CD14-positive monocyte (primary cell): ENCODE data around the gene IRF6. TPM values are rescaled to one million over a fixed set of nuclear protein-coding genes. Genes with fewer than 3 reads are reported as not detected.

Experiments used
- DNase-seq, 3 donors: peaks; one replicate each; pipeline ENCODE4 v3.0.0-alpha.2; 2011 to 2022
- H2AFZ ChIP-seq: 2 replicates; pipeline ENCODE4 v1.6.0; 2012; ENCODE audit warnings: mild to moderate bottlenecking, low read depth, low read length, inconsistent platforms; ENCODE audit not compliant: insufficient read depth, poor library complexity, severe bottlenecking
- H3K27ac ChIP-seq, 2 donors: 1 replicate in 1 of 2; 2 replicates in 1 of 2; pipeline ENCODE4 v1.5.1; 2012 to 2013; ENCODE audit warnings: low read length in 2 of 2, control low read depth in 1 of 2, inconsistent platforms in 1 of 2, low read depth in 1 of 2, mild to moderate bottlenecking in 1 of 2
- H3K27me3 ChIP-seq, 2 donors: one replicate each; pipeline versions ENCODE4 v1.6.0 to v1.6.1; 2011 to 2013; ENCODE audit warnings: low read length in 2 of 2; ENCODE audit not compliant: control insufficient read depth in 2 of 2, insufficient read depth in 2 of 2
- H3K36me3 ChIP-seq, 2 donors: replicated peaks in 1 of 2; 1 replicate in 1 of 2; 2 replicates in 1 of 2; pipeline versions ENCODE4 v1.5.1 to v1.6.1; 2012 to 2013; ENCODE audit warnings: low read length in 2 of 2, control low read depth in 1 of 2, inconsistent platforms in 1 of 2, mild to moderate bottlenecking in 1 of 2; ENCODE audit not compliant: insufficient read depth in 2 of 2, control insufficient read depth in 1 of 2
- H3K4me1 ChIP-seq, 2 donors: 1 replicate in 1 of 2; 2 replicates in 1 of 2; pipeline versions ENCODE4 v1.5.1 to v1.6.1; 2012 to 2013; ENCODE audit warnings: low read length in 2 of 2, control low read depth in 1 of 2, inconsistent platforms in 1 of 2, mild to moderate bottlenecking in 1 of 2, moderate library complexity in 1 of 2; ENCODE audit not compliant: insufficient read depth in 2 of 2, control insufficient read depth in 1 of 2
- H3K4me2 ChIP-seq: replicated peaks from 2 replicates; pipeline ENCODE3; 2012; ENCODE audit warnings: low read length, moderate library complexity, mild to moderate bottlenecking; ENCODE audit not compliant: poor library complexity, severe bottlenecking; ENCODE audit errors: extremely low read depth
- H3K4me3 ChIP-seq, 3 experiments: fragments of 200-600 bp in 1 of 3; sonication (generic) in 1 of 3; replicated peaks in 1 of 3; 1 replicate in 2 of 3; 2 replicates in 1 of 3; pipeline ENCODE4 v1.5.1; 2011 to 2013; ENCODE audit warnings: low read length in 3 of 3, mild to moderate bottlenecking in 3 of 3, control low read depth in 2 of 3, low read depth in 2 of 3, inconsistent platforms in 1 of 3, moderate library complexity in 1 of 3
- H3K79me2 ChIP-seq: 2 replicates; pipeline ENCODE4 v1.6.0; 2012; ENCODE audit warnings: mild to moderate bottlenecking, control low read depth, inconsistent platforms, low read length, moderate library complexity; ENCODE audit not compliant: insufficient read depth
- H3K9ac ChIP-seq: 2 replicates; pipeline ENCODE4 v1.6.0; 2017; ENCODE audit warnings: low read length, mild to moderate bottlenecking; ENCODE audit not compliant: insufficient read depth, poor library complexity, severe bottlenecking
- H3K9me3 ChIP-seq, 2 donors: replicated peaks in 1 of 2; 1 replicate in 1 of 2; 2 replicates in 1 of 2; pipeline versions ENCODE4 v1.5.1 to v1.6.1; 2012 to 2013; ENCODE audit warnings: low read length in 2 of 2, control low read depth in 1 of 2; ENCODE audit not compliant: control insufficient read depth in 1 of 2, insufficient read depth in 1 of 2
- H4K20me1 ChIP-seq: 2 replicates; pipeline ENCODE4 v1.6.0; 2012; ENCODE audit warnings: mild to moderate bottlenecking, low read length, control low read depth, moderate library complexity; ENCODE audit not compliant: insufficient read depth
- H3K27ac Mint-ChIP-seq, 7 donors: one replicate each; pipeline ENCODE4 v1.8.0; 2020; ENCODE audit warnings: mild to moderate bottlenecking in 7 of 7, mixed read lengths in 7 of 7, moderate library complexity in 6 of 7, inconsistent platforms in 2 of 7
- H3K27me3 Mint-ChIP-seq, 3 donors: one replicate each; pipeline ENCODE4 v1.8.0; 2021 to 2022; ENCODE audit warnings: low read depth in 3 of 3, mild to moderate bottlenecking in 3 of 3, mixed read lengths in 3 of 3, moderate library complexity in 3 of 3, inconsistent platforms in 1 of 3
- H3K36me3 Mint-ChIP-seq, 2 donors: one replicate each; pipeline ENCODE4 v1.8.0; 2020; ENCODE audit warnings: mixed read lengths in 2 of 2, inconsistent platforms in 1 of 2, mild to moderate bottlenecking in 1 of 2
- H3K4me1 Mint-ChIP-seq: one replicate; pipeline ENCODE4 v1.8.0; 2020; ENCODE audit warnings: mild to moderate bottlenecking, mixed read lengths
- H3K4me3 Mint-ChIP-seq, 2 donors: one replicate each; pipeline ENCODE4 v1.8.0; 2020; ENCODE audit warnings: mild to moderate bottlenecking in 2 of 2, mixed read lengths in 2 of 2, moderate library complexity in 1 of 2
- H3K9me3 Mint-ChIP-seq, 7 donors: one replicate each; pipeline ENCODE4 v1.8.0; 2020 to 2022; ENCODE audit warnings: mixed read lengths in 7 of 7, mild to moderate bottlenecking in 6 of 7, moderate library complexity in 6 of 7, inconsistent platforms in 2 of 7
- CTCF ChIP-seq: fragments of 200-600 bp; IDR thresholded peaks from one replicate; pipeline ENCODE4 v1.8.0; 2022; ENCODE audit warnings: antibody characterized with exemption, mild to moderate bottlenecking
- WGBS: methylation state at CpG from one replicate; pipeline ENCODE4 v1.1.5; 2013; ENCODE audit warnings: missing lambda C conversion rate; ENCODE audit not compliant: insufficient coverage; 5-methylcytosine and 5-hydroxymethylcytosine counted together
- intact Hi-C, 2 donors: fragments of 100-400 bp; cut with micrococcal nuclease; formaldehyde crosslinking; loops; one replicate each; pipeline versions ENCODE4 v1.15.0 to v1.15.1; 2023
- polyA plus RNA-seq, 3 donors: library from polyadenylated mRNA; depleted of rRNA in 1 of 3; unstranded in 2 of 3; stranded (reverse) in 1 of 3; fragments of 300-500 nt in 2 of 3; fragments of >200 nt in 1 of 3; fragmentation: Illumina TruSeq in 2 of 3; gene quantifications; 1 replicate in 2 of 3; 2 replicates in 1 of 3; pipeline ENCODE4 v1.2.3, GENCODE V29; 2012 to 2021

Gene IRF6
- polyA plus RNA-seq, 3 donors = 0.21 to 0.62 (median 0.35) TPM

GRCh38 chr1:209853676-209854075 is 47.7 kb upstream of the IRF6 start:
- Mint-ChIP-seq H3K27ac (peak overlapping the region in 1 of 7 donors; percentile 20), H3K4me1 (peaks cover 10% of the 10 kb centered on the region), H3K9me3 (peaks cover 0 to 5% (median 4%) of the 10 kb centered on the region in 7 donors), H3K4me3 (no peak overlapping the region), H3K36me3 (peaks cover 52 to 58% of the 10 kb centered on the region in 2 donors), H3K27me3 (no peaks in the 10 kb centered on the region)
- no peak for TF ChIP-seq CTCF
- Histone ChIP-seq H4K20me1 (no peaks in the 10 kb centered on the region), H3K4me2 (no peak overlapping the region), H2AFZ (no peak overlapping the region), H3K4me1 (peaks cover 0 to 7% of the 10 kb centered on the region in 2 donors), H3K27ac (no peak overlapping the region), H3K27me3 (no peaks in the 10 kb centered on the region), H3K36me3 (peaks cover 54 to 58% of the 10 kb centered on the region in 2 donors), H3K4me3 (no peak overlapping the region), H3K9me3 (peaks cover 0 to 4% of the 10 kb centered on the region in 2 donors), H3K9ac (no peak overlapping the region), H3K79me2 (no peaks in the 10 kb centered on the region)
- no peak for DNase-seq
- intact Hi-C loops = no loop called here
- WGBS = 100% methylated on average over 1 of the region's 2 CpGs

- H4K20me1 ChIP-seq = no peaks in the 10 kb centered on the region
- Mint-ChIP-seq H3K4me3 (no peak overlapping the region), H3K27ac (no peak overlapping the region), H3K27me3 (no peaks in the 10 kb centered on the region), H3K4me1 (peaks cover 12% of the 10 kb centered on the region), H3K9me3 (no peaks in the 10 kb centered on the region), H3K36me3 (peaks cover 80% of the 10 kb centered on the region in 2 donors)
- H3K27me3 ChIP-seq = no peaks in the 10 kb centered on the region
- no peak overlapping the region for H3K4me2 ChIP-seq
- no peak overlapping the region for H3K9ac ChIP-seq
- H3K4me1 ChIP-seq = peaks cover 0 to 7% of the 10 kb centered on the region in 2 donors
- no peak for DNase-seq
- no peak overlapping the region for H3K27ac ChIP-seq
- no peak overlapping the region for H2AFZ ChIP-seq
- TF ChIP-seq CTCF = peak; percentile 13
- no peaks in the 10 kb centered on the region for H3K9me3 ChIP-seq
- peaks cover 72 to 89% of the 10 kb centered on the region in 2 donors for H3K36me3 ChIP-seq
- WGBS = 63% methylated on average over 2 of the region's 6 CpGs
- intact Hi-C loops = no loop called here
- H3K4me3 ChIP-seq = no peak overlapping the region
- H3K79me2 ChIP-seq = no peaks in the 10 kb centered on the region
These were observed 44.5 kb upstream of the IRF6 start for GRCh38 chr1:209850342-209850979.
